NCI-H1694 (cell line): Measurements from ENCODE around the gene MCU.
"Not testable (repeated sequence)": the region's sequence is repeated elsewhere in the genome, so short reads cannot be mapped to it uniquely, and the experiment has no call there.

Experiments used
- DNase-seq: peaks from one replicate; lab custom pipeline; 2025; lab: John Stamatoyannopoulos, UW

The MCU gene

GRCh38 chr10:72903941-72904446, 212.1 kb downstream of the MCU start:
- not testable (repeated sequence) for DNase-seq

- no peak for DNase-seq
Observed at GRCh38 chr10:72904806-72905205, 212.9 kb downstream of the MCU start.

DNA sequence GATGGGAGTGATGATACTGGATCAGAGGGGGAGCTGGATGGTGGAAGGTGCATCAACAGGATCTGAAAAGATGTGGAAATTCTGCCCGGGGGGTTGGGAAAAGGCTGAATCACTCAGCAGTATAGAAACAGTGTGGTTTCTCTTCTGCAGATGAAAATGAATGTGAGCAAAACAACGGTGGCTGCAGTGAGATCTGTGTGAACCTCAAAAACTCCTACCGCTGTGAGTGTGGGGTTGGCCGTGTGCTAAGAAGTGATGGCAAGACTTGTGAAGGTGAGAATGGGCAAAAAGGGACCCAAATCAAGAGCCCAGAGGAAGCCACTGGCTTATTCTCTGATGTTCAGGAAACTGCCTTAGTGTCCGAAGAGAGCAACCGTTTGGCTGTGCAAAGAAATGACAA, 214.5 kb downstream of the MCU start:
- no peak for DNase-seq

DNA sequence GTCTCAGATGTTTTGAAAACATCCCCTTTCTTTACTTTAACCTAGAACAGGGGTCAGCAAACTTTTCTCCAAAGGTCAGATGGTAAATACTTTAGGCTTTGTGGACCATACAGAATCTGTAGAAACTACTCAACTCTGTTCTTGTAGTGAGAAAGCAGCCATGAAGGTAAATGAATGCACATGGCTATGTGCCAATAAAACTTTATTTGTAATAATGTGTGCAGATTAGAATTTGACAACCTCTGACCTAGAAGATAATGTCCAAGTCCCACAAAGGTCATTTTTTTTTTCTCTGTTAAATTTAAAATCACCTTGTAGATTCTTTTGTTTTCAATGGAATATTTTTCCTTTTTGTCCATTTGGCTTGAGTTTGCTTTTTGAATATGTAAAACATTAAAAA, 218.8 kb downstream of the MCU start:
- DNase-seq = no peak

DNA sequence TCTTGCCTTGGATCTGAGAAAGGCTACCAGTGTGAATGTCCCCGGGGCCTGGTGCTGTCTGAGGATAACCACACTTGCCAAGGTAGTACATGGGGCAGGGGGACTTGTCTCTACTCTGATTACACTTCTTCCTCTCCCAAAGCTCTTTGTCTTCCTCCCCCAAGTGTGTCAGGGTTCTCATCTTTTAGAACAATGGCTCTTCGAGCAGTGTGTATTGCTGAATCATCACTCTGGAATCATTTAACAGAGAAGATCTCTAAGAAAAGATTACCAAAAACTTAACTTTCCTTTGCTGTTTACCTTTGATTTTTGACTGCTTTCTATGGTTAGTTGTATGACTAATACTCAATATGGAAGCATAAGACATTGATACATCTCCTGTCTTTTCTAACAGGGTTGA, 219.8 kb downstream of the MCU start:
- DNase-seq = no peak

GRCh38 chr10:72912736-72913135, 220.8 kb downstream of the MCU start:
- DNase-seq = no peak

- DNase-seq = no peak
Observed at GRCh38 chr10:72913287-72913686, 221.3 kb downstream of the MCU start.

DNA sequence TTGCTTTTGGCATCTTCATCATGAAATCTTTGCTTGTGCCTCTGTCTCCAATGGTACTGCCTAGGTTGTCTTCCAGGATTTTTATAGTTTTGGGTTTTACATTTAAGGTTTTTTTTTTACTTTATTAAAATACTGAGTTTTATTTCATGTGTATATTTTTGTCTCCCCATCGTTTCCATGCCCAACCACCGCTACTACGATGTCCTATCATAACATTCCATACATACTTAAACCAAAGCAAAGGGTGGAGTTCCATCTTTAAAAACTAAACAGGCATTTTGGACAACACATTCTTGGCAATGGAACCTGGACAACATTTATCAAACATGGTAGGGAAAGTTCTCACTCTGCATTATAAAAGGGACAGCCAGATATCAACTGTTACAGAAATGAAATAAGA, 225.3 kb downstream of the MCU start:
- DNase-seq = not testable (repeated sequence)

DNA sequence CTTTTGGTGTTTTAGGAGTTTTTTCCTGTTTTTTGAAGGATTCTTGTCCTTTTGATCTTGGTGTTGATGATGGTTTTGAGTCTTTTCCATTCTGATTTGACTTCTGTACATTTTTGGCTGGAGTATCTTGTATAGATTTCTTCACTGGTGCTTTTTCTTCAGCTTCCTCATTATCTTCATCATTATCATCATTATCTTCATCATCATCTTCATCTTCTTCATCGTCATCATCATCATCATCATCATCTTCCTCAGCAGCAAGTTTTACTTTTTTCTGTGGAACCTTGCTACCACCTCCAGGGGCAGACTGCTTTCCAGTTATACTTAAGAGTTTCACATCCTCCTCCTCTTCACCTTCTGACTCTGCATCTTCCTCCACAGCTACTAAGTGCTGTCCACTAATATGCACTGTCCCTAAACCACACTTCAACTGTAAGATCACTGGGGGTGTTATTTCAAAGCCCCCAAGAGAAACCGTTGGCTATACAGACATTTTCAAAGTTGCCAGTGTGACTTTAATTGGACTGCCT, 225.9 kb downstream of the MCU start:
- DNase-seq = not testable (repeated sequence)

GRCh38 chr10:72918352-72918751, 226.4 kb downstream of the MCU start:
- no peak for DNase-seq

DNA sequence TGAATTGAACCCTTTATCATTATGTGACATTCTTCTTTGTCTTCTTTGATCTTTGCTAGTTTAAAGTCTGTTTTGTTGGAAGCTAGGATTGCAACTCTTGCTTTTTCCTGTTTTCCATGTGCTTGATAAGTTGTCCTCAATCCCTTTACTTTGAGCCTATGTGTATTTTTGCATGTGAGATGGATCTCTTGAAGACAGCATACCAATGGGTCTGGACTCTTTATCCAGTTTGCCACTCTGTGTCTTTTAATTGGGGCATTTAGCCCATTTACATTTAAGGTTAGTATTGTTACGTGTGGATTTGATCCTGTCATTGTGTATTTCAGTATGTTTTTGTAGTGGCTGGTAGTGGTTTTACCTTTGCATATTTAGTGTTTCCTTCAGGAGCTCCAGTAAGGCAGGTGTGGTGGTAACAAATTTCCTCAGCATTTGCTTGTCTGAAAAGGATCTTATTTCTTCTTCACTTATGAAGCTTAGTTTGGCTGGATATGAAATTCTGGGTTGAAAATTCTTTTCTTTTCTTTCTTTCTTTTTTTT, 229.3 kb downstream of the MCU start:
- not testable (repeated sequence) for DNase-seq

GRCh38 chr10:72924351-72924750, 232.4 kb downstream of the MCU start:
- no peak for DNase-seq

GRCh38 chr10:72925951-72926465, 234.1 kb downstream of the MCU start:
- DNase-seq = no peak

GRCh38 chr10:72927485-72927884, 235.5 kb downstream of the MCU start:
- DNase-seq = no peak

DNA sequence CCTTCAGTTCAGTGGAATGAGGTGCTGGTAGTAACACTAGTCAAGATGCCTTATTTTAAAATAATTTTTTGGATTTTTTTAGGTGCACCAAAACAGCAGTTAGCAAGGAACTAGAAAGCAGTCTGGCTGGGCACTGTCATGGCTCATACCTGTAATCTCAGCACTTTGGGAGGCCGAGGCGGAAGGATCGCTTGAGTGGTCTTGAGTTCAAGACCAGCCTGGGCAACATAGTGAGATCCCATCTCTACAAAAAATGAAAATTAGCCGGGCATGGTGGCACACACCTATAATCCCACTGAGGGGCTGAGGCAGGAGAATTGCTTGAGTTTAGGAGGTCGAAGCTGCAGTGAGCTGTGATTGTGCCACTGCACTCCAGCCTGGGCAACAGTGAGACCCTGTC, 236.9 kb downstream of the MCU start:
- DNase-seq = no peak

DNA sequence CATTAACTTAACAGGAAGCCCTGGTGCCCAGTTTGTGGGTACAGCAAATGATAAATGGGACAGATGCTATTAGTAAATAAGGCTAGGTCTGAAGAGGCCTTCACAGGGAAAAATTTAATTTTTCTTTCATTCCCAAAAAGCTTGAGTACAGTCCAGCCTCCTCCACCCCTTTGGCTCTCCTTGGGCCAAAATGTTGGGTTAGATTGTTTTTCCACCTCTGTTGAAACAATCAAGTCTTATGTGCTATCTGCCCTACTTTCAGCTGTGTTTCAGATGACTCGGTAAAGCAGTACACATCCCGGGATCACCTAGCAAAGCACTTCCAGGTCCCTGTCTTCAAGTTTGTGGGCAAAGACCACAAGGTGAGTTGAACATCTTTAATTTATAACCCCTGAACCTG, 238.3 kb downstream of the MCU start:
- no peak for DNase-seq

GRCh38 chr10:72932259-72933015, 240.5 kb downstream of the MCU start:
- no peak for DNase-seq

DNA sequence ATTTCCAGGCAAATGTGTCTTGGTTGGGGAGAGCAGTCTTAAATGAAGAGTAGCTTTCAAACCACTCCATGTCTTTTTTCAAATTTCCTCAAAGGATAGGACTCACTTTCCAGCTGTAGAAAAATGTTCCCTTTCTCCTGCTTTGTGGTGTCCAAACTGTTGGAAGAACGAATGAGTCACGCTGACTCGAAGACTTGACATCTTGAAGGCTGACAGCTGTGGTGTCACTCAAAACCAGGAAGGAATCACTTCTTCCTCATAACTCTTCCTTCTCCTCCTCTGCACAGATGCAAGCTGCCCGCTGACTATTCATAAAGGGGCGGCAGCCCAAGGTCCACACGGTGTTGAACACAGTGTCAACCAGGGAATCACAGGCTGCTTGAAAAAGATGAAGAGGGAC, 243.4 kb downstream of the MCU start:
- no peak for DNase-seq
